Left colon (tissue), 2 donors: ENCODE measurements around the gene ACSS3. TPM values are rescaled to one million over a fixed set of nuclear protein-coding genes. Genes with fewer than 3 reads are reported as not detected.
A peak's percentile ranks its signal among the peaks of the same experiment; 100 is the strongest.
"Not testable (repeated sequence)": the region's sequence is repeated elsewhere in the genome, so short reads cannot be mapped to it uniquely, and the experiment has no call there.

Experiments used
- ATAC-seq: fragments of 200-7000 bp; cut with Tn5 transposase; one replicate; pipeline ENCODE4 v1.9.1; 2020; ENCODE audit warnings: mild to moderate bottlenecking, moderate library complexity
- DNase-seq, 2 donors: peaks; one replicate each; pipeline ENCODE4 v3.0.0-alpha.2; 2020
- intact Hi-C, 2 donors: fragments of 100-400 bp; cut with DNase I in 1 of 2; cut with micrococcal nuclease in 1 of 2; formaldehyde crosslinking; loops; one replicate each; pipeline versions ENCODE4 v1.11.2 to v1.14.0; 2022; cut with DNase I, micrococcal nuclease
- long read RNA-seq: library from polyadenylated mRNA; unstranded; transcript quantifications from one replicate; pipeline ENCODE4 v2.0.0, GENCODE V29; 2021
- total RNA-seq, 2 donors: library from RNA; stranded (reverse); fragmentation: NEBNext Ultra II Directional; extraction: Animal tissue kit (Norgen Biotek cat#: 25700); gene quantifications; one replicate each; pipeline ENCODE4 v1.2.1, GENCODE V29; 2021
- donor health status: DM: no; HTN: no; CAD: no.
- donor health status: DM: yes; HTN: yes; CAD: no.

The ACSS3 gene, protein sequence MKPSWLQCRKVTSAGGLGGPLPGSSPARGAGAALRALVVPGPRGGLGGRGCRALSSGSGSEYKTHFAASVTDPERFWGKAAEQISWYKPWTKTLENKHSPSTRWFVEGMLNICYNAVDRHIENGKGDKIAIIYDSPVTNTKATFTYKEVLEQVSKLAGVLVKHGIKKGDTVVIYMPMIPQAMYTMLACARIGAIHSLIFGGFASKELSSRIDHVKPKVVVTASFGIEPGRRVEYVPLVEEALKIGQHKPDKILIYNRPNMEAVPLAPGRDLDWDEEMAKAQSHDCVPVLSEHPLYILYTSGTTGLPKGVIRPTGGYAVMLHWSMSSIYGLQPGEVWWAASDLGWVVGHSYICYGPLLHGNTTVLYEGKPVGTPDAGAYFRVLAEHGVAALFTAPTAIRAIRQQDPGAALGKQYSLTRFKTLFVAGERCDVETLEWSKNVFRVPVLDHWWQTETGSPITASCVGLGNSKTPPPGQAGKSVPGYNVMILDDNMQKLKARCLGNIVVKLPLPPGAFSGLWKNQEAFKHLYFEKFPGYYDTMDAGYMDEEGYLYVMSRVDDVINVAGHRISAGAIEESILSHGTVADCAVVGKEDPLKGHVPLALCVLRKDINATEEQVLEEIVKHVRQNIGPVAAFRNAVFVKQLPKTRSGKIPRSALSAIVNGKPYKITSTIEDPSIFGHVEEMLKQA
- 1 to 10 TPM; 1.4 to 2.0 TPM for total RNA-seq
- long read RNA-seq: 0 reads

DNA sequence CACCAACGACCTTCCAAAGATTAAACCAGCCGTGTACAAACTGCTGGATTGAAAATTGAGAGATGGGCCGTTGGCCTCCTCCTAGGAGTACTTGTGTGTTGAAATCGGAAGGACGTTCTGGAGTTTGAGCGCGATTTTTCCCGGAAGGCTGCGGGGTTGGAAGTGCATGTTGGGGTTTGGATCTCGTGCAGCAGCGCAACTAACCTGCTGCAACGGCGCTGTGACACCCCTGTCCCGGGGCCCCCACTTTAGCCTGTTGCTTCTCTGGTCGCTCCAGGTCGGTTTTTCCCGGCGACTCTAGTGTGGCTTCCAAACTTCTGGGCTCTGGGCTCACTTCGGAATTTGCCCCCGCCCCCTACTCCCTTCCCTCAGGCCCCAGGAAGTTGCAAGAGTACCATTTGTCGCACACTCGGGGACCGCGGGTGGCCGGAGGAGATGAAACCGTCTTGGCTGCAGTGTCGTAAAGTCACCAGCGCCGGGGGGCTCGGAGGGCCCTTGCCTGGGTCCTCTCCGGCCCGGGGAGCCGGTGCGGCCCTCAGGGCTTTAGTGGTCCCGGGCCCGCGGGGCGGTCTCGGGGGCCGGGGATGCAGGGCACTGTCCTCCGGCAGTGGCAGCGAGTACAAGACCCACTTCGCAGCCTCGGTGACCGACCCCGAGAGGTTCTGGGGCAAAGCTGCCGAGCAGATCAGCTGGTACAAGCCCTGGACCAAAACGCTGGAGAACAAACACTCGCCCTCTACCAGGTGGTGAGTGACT lies at the start of gene ACSS3:
ACSS3 (plus strand) TSS at position 394 of the 756 bp plus-strand sequence; CDS start at position 436, 42 bp downstream.
- ATAC-seq (no peak), DNase-seq (peak in 1 of 2 donors; percentile 19)
- intact Hi-C loops: no loop called here

DNA sequence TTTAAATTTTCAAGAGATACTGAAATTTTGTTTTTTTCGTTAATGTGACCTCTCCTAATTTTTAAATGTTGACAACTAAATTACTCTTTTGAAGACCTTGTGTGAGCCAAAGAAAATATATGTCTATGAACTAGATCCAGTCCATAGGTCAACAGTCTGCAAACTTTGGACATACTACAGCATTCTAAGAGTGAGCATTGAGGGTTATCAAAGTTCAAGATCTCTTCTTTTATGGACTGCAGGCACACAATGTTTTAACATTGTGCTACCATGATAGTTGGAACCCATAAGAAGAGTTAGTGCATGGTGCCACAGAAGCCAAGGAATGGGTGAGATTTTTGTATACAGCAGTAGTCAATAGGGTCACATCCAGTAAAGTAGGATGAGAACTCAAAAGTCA lies 43.0 kb upstream of the ACSS3 start:
- intact Hi-C loops: no loop called here
- DNase-seq (no peak), ATAC-seq (no peak)

DNA sequence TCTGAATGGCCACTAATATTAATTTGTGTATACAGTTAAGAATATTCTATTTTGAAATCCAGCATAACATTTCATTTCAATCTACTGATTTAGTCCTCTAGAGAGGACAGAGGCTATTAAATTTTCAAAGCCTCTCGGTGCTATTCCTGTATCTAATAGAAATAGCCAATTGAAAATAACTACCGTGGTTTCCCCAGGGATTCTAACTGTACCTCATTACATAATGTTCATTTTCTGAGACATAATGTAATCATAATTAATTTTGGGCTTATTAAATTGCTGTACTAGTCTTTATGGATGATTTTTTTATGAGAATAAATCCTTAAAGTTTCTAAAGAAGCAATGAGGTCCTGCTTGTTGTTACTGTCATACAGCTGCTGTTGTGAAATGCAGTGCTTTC lies 38.6 kb upstream of the ACSS3 start:
- no peak for ATAC-seq
- intact Hi-C loops: no loop called here
- no peak for DNase-seq

DNA sequence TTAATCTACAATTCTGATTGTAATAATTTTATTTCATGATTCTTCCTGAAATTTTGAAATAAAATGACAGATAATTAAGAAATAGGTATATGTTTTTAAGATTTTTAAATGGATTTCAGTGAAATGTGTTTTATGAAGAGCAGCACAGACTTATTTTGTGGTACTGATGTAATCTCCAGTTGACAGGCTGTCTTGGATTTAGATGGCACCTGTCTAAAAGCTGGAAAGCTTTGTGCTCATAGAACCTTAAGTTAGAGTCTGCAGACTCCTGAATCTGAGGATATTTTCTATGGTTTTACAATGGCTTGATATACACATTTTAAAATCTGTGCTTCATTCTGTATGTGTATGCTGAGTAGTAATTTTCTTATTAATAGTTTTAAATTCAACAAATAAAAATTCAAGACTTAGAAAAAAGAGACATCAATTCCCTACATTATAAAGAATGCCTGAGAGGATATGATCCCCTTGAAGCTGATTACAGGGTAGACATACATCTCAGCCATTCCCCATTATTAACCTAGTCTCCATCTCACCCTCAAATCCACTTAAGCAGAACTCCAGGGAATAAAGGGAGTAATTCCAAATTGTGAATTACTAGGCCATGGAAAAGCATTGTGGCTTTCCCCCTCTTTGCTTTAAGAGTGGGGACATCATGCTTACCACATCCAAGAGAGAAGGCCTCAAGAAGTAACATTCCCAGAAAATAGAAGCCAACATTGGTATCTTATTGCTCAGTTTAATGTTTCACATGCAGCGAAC lies 33.7 kb upstream of the ACSS3 start:
- intact Hi-C loops: no loop called here
- DNase-seq (no peak), ATAC-seq (no peak)

DNA sequence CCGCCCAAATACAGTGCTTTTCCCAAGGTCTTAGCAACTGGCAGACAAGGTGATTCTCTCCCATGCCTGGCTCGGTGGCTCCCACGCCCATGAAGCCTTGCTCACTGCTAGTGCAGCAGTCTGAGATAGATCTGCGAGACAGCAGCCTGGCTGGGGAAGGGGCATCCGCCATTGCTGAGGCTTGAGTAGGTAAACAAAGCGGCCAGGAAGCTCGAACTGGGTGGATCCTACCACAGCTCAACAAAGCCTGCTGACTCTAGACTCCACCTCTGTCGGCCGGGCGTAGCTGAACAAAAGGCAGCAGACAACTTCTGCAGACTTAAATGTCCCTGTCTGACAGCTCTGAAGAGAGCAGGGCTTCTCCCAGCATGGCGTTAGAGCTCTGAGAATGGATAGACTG lies 12.9 kb upstream of the ACSS3 start:
- ATAC-seq, intact Hi-C loops, DNase-seq: not testable (repeated sequence)

DNA sequence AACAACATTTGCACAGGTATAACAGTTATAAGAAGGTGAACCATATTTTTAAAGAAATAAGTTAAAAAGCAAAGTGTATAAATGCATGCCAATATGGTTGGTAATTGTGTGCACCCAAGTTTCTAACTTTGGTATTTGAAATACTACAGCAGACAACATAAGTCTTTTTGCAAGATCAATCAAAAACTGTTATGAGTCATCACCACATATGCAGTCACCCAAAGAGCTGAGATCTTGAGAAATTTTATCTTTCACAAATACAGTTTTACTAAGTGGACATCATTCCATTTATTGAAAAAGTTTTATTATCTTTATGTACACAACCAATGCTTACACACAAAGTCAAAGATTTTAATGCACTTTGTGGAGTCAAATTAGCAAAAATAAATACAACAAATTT lies 7.0 kb upstream of the ACSS3 start:
- no peak for DNase-seq
- intact Hi-C loops: no loop called here
- ATAC-seq: no peak

DNA sequence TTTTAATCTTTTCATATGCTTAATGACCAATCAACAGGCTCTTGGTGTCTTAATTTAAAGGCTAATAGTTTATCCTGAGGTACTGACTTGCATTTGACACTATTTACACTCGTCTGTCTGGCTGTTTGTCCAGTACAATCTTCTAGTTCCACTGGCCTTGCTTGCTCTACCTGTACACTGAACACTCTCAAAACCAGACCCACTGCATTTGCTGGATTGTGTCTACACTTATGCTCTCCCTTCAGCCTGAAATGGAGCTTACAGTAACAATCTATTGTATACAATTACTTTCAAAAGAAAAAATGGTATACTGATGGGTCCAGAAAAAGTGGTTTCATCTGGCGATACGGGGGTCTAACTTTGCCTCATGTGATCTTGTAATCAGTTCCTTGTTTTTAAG lies 2.3 kb upstream of the ACSS3 start:
- intact Hi-C loops: no loop called here
- no peak for ATAC-seq

DNA sequence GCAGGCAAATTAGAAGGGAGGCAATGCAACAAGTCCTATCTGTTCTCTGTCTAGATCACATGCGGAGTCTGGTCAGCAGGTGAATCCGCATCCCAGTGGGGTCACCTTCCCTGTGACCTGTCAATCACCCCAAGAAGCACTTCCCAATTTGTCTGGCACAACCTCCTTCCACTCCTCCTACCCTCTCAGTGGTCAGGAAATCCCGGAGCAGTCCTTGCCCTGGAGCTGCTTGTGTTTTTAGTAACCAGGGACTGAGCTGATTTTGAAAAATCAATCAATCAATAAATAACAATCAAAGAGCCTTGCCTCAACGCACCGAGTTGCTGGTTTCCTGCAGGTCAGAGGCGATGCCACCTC lies 572 bp upstream of the ACSS3 start:
- intact Hi-C loops: no loop called here
- no peak for ATAC-seq
- no peak for DNase-seq

More for the DNA sequence above, 2.3 kb upstream of the ACSS3 start:
- no peak for DNase-seq

DNA sequence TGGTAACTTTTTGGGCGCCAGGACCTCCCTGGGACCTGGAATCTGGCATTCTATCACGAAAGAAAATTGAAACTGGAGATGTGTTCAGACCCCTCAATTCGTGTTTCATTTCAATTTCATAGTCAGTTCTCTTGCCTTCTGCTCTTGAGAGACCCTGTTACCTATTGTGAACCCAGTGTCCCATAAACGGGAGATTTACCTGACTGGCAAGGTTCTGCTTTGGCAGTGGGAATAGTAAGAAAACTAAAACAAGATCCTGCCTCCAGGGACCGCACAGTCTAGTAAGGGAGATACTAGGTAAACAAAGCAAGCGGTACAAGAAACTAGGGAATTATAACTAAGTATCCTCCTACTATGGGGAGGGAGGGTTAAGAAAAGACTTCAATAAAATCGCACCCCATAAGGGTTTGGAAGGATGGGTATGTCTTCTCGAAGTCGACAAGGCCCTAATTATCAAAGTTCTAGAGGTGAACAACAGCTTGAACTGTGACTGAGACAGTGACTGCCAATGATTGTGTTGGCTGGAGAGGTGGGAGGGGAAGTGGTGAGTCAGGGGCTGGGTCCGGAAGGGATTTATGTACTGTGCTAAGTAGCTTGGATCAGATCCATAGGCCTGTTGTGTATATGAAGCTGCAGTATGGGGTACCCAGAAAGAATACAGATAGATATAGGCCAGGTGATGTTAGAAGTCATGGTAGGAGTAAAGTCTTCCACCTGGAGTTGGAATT lies 754 bp downstream of the ACSS3 start:
- no peak for ATAC-seq
- DNase-seq: no peak
- intact Hi-C loops: no loop called here

DNA sequence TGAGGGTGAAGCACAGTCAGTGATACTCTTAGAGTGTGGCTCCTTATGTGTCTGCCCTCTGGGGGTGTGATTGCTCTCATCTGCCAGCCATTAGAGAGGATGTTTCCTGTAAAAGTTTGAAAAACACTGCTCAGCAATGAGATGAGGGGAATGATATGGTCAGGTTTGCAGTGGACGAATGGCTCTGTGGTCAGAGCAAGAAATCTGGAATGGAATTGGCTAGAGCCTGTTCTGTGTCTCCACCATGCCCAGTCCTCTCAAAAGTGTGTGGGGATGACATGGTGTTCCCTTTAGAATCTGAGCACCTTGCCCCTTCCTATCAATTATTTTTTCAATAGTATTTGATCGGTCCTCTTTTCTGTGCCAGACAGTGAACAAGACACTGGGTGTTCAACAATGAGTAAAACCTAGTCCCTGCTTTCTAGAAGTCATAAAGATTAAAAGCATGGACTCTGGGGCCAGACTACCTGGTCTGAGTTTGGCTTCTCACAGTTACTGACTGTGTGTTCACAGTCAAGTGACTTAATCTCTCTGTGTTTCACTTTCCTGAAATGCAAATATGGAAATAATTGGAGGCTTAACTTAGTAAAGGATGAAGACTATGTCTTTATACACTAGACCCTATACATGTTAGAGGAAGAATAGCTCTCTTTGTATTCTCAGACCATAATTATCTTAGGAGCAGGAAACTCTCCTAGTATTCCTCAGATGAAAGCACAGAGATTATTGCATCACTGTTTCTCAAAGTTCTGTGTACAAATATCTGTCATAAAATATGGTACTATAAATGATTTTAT lies 1.6 kb downstream of the ACSS3 start:
- intact Hi-C loops: no loop called here
- no peak for ATAC-seq

DNA sequence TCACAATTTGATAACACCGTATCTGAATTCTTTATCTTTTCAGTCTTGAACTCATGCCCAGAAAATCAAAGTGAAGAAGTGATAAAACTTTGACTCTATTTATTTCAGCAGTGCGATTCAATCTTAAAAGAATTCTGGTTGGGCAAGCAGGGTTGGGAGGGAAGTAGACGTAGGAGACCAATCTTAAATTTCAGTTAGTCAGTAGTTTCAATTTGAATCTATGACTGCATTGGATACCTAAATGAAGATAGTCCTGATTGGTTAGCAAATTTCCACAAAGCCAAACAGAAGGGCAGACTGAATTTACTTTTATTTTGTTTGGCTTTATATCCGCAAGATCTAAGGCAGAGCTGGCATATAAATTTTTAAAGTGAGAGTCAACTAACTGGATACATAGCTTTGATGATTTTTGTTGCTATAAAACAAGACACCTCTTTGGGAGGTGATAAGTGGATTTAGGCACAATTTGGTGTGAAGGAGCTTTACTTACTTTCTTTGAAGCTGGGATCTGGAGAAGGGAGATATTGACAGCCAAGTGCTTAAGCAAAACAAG lies 2.6 kb downstream of the ACSS3 start:
- DNase-seq: no peak
- intact Hi-C loops: no loop called here
- ATAC-seq: peak; percentile 64

More for the DNA sequence above, 1.6 kb downstream of the ACSS3 start:
- no peak for DNase-seq

DNA sequence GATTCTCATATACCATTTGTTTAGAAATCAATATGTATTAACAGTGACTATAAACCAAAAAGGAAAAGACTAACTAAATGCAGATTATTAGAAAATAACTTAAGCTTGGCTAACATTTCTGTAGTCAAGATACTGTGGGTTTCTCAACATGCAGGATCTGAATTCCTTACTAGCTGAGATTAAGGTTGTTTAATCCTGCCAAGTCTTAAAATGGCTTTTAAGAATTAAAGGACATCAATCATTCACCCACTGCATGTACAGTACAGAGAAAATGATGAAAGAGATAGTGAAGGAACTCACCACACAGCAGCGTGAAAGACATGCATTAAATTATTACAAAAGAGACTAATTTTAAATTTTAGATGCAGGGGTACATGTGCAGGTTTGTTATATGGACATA lies 3.8 kb downstream of the ACSS3 start:
- ATAC-seq: no peak
- DNase-seq: no peak
- intact Hi-C loops: no loop called here

DNA sequence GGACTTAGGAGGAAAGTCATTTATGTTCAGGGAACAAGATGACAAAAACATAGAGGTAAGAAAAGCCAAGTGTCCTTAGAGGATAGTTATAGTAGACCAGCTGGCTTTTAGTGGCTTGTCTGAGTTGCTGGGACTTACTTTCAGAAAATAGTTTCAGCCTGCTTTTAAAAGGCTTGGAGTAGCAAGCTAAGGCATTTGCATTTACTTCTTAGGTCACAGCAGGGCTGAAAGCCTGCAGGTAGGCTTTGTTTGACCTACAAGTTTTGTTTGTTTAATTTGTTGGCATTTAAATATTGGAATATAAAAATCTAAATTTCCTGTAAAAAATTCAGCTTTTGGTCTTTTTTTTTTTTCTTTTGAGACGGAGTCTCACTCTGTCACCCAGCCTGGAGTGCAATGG lies 5.1 kb downstream of the ACSS3 start:
- ATAC-seq (no peak), DNase-seq (no peak)
- intact Hi-C loops: no loop called here

DNA sequence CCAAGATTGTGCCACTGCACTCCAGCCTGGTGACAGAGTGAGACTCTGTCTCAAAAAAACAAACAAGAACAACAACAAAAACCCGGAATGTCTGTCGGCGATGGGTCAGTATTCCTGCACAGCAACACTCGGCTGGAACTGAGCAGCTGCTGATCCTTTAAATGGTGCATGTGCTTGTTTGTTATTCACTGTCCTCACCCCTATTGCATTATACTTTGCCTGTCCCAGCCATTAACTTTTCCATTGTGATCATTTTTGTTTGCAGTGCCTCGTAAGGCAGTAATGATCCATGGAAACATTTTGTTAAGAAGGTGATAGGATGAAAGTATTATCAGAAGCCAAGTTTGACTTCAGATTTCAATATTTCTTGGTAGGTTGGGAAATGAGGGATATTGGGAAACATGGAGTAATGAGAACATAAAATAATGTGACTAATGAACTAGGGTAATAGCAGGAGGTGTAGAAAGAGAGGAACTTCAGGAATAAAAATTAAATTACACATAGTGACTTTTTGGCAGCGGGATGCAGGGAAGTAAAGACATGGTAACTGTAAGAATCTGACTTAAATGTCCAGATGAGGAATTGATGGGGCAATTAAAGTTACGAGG lies 6.1 kb downstream of the ACSS3 start:
- DNase-seq: no peak
- intact Hi-C loops: no loop called here
- no peak for ATAC-seq

DNA sequence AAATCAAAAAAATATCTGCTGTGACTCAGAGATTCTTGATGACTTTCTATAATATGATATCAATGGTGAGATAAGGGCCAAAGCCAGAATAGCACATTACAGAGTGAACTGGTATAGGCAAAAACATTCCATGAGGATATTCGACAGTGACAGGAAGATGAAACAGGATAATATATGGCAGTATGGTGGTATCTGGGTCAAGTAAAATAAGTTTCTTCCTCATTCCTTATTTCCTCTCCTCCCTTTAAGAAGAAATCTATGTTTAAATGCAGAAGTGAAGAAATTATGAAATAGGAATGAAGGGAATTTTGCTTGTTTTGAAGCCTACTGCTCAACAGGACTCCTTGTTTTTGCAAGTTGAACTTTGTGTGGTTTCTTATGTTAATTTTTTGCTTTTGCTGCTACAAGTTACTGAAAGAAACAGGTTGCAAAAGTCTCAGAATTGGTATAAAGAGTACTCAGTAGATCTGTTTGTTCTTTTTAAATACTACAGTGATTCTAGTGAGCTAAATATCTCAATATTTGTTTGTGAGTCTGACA lies 7.0 kb downstream of the ACSS3 start:
- intact Hi-C loops: no loop called here
- ATAC-seq: no peak

DNA sequence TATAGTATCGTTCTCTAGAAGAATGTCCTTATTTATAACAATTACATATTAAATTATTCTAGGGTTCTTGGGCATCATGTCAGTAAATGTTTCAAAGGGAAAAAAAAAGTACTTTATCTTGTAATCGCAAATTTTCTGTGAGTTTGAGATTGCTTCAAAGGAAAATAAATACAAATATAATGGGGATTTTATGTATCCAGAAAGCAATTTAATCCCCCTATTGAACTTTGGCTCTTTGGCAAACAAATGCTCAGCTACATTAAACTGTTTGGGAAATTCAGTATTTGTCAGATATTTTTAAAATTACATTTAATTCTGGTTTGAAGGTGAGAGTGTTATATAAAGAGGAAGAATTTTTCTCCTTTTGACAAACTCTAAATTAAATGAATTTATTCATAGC lies 8.0 kb downstream of the ACSS3 start:
- ATAC-seq: no peak
- intact Hi-C loops: no loop called here

More for the DNA sequence above, 7.0 kb downstream of the ACSS3 start:
- no peak for DNase-seq

DNA sequence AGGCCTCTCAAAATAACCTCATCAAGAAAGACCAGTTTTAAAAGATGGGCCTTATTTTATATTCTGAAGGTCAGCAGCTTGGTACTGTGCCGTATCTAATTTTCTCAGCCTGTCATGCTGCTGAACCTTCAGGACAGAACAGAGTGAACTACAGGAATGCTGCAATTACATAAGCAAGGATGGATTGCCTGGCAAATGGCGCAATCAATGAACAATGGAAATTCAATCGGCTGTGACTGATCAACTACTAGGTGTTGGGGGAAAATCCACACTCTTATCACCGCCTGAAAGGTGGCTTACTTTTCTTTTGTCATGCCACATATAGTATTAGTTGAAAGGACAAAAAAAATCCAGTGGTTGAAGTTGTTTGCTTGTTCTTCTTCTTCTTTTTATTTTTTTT lies 8.5 kb downstream of the ACSS3 start:
- no peak for DNase-seq
- intact Hi-C loops: no loop called here
- ATAC-seq: no peak

More for the DNA sequence above, 8.0 kb downstream of the ACSS3 start:
- no peak for DNase-seq
